Measurements from ENCODE around the gene NFXL1. TPM values are rescaled to one million over a fixed set of nuclear protein-coding genes. Genes with fewer than 3 reads are reported as not detected.

The NFXL1 gene
- total RNA-seq, 2 experiments from 2014 or later, result 17.9 to 28.4 TPM

DNA sequence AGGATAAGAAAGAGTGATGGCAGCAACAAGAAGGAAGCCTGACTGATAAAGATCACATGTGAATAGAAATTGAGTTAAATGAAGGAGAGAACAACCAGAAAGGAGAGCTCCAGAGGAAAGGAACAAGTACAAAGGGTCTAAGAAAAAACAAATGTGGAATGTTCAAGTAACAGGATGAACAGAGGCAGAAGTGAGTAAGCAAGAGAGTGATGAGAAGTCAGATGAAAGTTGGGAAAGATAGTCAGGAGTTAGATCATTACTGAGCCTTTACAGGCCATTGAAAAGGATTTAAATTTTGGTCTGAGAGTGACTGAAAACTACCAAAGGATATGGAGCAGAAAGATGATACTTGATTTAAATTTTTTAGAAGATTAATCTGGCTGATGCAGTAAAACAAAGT is 38.1 kb downstream of the NFXL1 start:
- Histone ChIP-seq H4K20me1 (ENCODE audit: insufficient read depth, low read length) (no peaks in the 10 kb centered on the region; the same call in 1 of the 2 replicates), H3K4me1 (ENCODE audit: insufficient read depth, low read length, poor library complexity, severe bottlenecking) (no peaks in the 10 kb centered on the region), H2AFZ (ENCODE audit: low read length) (no peak overlapping the region), H3K27ac (ENCODE audit: low read depth, low read length, poor library complexity, severe bottlenecking) (no peak overlapping the region), H3K9me3 (ENCODE audit: low read length) (no peaks in the 10 kb centered on the region), H3K36me3 (ENCODE audit: insufficient read depth, low read length) (peaks cover 92% of the 10 kb centered on the region), H3K79me2 (ENCODE audit: insufficient read depth, low read depth, low read length) (no peaks in the 10 kb centered on the region), H3K4me3 (ENCODE audit: low read depth, low read length, poor library complexity, severe bottlenecking) (no peak overlapping the region), H3K4me2 (ENCODE audit: low read length) (no peak overlapping the region), H3K9me2 (ENCODE audit: insufficient read depth, low read length) (no peaks in the 10 kb centered on the region)
- CTCF ChIA-PET (ENCODE audit: unreplicated experiment), result no interaction called here
- TF ChIP-seq, protein P1, sequence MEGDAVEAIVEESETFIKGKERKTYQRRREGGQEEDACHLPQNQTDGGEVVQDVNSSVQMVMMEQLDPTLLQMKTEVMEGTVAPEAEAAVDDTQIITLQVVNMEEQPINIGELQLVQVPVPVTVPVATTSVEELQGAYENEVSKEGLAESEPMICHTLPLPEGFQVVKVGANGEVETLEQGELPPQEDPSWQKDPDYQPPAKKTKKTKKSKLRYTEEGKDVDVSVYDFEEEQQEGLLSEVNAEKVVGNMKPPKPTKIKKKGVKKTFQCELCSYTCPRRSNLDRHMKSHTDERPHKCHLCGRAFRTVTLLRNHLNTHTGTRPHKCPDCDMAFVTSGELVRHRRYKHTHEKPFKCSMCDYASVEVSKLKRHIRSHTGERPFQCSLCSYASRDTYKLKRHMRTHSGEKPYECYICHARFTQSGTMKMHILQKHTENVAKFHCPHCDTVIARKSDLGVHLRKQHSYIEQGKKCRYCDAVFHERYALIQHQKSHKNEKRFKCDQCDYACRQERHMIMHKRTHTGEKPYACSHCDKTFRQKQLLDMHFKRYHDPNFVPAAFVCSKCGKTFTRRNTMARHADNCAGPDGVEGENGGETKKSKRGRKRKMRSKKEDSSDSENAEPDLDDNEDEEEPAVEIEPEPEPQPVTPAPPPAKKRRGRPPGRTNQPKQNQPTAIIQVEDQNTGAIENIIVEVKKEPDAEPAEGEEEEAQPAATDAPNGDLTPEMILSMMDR (conservative IDR thresholded peaks at IDR 0.05; ENCODE audit: low read length), result no peak
- no peak for TF ChIP-seq EZH2phosphoT487 (IDR thresholded peaks at IDR 0.05; ENCODE audit: borderline replicate concordance, low read depth, low read length)
- POLR2A ChIA-PET, result interaction anchor here (0.6 to 1.5 kb wide), 2 partner anchors 24 to 30 kb away, joined by 3 to 4 read pairs; no protein-coding TSS in a partner anchor
- intact Hi-C loops (cut with micrococcal nuclease; ENCODE audit: unreplicated experiment), result no loop called here
- BruUV-seq (replicated peaks), result no TSS peak
- DNase-seq (ENCODE audit: low spot score), result no peak

DNA sequence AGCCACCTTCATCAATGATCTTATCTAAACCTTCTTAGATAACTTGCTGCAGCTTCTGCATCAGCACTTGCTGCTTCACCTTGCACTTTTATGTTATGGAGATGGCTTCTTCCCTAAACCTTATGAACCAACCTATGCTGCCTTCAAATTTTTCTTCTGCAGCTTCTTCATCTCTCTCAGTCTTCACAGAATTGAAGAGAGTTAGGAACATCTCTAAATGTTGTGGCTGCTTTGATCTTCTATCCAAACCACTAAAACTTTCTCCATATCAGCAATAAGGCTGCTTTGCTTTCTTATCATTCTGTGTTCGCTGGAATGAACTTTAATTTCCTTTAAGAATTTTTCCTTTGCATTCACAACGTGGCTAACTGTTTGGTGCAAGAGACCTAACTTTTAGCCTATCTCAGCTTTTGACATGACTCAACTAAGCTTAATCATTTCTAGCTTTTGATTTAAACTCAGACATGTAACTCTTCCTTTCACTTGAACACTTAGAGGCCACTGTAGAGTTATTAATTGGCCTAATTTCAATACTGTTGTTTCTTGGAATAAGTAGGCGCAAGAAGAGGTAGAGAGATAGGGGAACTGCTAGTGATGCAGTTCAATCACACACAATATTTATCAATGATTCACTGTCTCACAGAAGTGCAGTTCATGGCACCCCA is 40.4 kb downstream of the NFXL1 start:
- TF ChIP-seq, protein P1 (conservative IDR thresholded peaks at IDR 0.05; ENCODE audit: low read length), result no peak
- TF ChIP-seq EZH2phosphoT487 (IDR thresholded peaks at IDR 0.05; ENCODE audit: borderline replicate concordance, low read depth, low read length), result no peak
- POLR2A ChIA-PET, result no interaction called here
- Histone ChIP-seq H3K4me2 (ENCODE audit: low read length) (no peak overlapping the region), H3K4me1 (ENCODE audit: insufficient read depth, low read length, poor library complexity, severe bottlenecking) (no peaks in the 10 kb centered on the region), H3K4me3 (ENCODE audit: low read depth, low read length, poor library complexity, severe bottlenecking) (no peak overlapping the region), H3K36me3 (ENCODE audit: insufficient read depth, low read length) (peaks cover 88% of the 10 kb centered on the region), H3K9me3 (ENCODE audit: low read length) (no peaks in the 10 kb centered on the region), H3K9me2 (ENCODE audit: insufficient read depth, low read length) (no peaks in the 10 kb centered on the region), H2AFZ (ENCODE audit: low read length) (no peak overlapping the region), H3K79me2 (ENCODE audit: insufficient read depth, low read depth, low read length) (no peaks in the 10 kb centered on the region; the same call in 1 of the 2 replicates), H3K27ac (ENCODE audit: low read depth, low read length, poor library complexity, severe bottlenecking) (no peak overlapping the region), H4K20me1 (ENCODE audit: insufficient read depth, low read length) (no peaks in the 10 kb centered on the region)
- no TSS peak for BruUV-seq (replicated peaks)
- no peak for DNase-seq (ENCODE audit: low spot score)
- intact Hi-C loops (cut with micrococcal nuclease; ENCODE audit: unreplicated experiment), result no loop called here
- CTCF ChIA-PET (ENCODE audit: unreplicated experiment), result no interaction called here

DNA sequence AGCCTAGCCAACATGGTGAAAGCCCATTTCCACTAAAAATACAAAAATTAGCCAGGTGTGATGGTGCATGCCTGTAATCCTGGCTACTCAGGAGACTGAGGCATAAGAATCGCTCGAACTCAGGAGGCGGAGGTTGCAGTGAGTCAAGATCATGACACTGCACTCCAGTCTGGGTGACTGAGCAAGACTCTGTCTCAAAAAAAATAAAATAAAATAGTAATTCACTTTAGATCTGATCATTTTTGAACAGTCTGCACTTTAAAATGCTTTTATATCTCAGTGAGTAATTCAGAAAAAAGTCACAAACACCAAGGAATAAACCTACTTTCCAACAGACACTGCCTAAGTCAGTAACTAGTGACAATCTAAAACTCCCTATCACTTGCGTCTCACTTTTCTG is 50.9 kb downstream of the NFXL1 start:
- POLR2A ChIA-PET, result no interaction called here
- no TSS peak for BruUV-seq (replicated peaks)
- CTCF ChIA-PET (ENCODE audit: unreplicated experiment), result no interaction called here
- no peak overlapping the region for H3K4me3 ChIP-seq (ENCODE audit: low read depth, low read length, poor library complexity, severe bottlenecking)
- H4K20me1 ChIP-seq (ENCODE audit: insufficient read depth, low read length), result no peaks in the 10 kb centered on the region
- H3K9me2 ChIP-seq (ENCODE audit: insufficient read depth, low read length), result no peaks in the 10 kb centered on the region
- H2AFZ ChIP-seq (ENCODE audit: low read length), result no peak overlapping the region
- TF ChIP-seq EZH2phosphoT487 (IDR thresholded peaks at IDR 0.05; ENCODE audit: borderline replicate concordance, low read depth, low read length), result no peak
- TF ChIP-seq, protein P1 (conservative IDR thresholded peaks at IDR 0.05; ENCODE audit: low read length), result no peak
- no peak overlapping the region for H3K4me2 ChIP-seq (ENCODE audit: low read length)
- intact Hi-C loops (cut with micrococcal nuclease; ENCODE audit: unreplicated experiment), result loop anchor here (5.0 kb wide), 1 partner anchor 34 kb away; no protein-coding TSS in a partner anchor
- peaks cover 51% of the 10 kb centered on the region for H3K36me3 ChIP-seq (ENCODE audit: insufficient read depth, low read length)
- no peaks in the 10 kb centered on the region for H3K4me1 ChIP-seq (ENCODE audit: insufficient read depth, low read length, poor library complexity, severe bottlenecking)
- no peaks in the 10 kb centered on the region for H3K9me3 ChIP-seq (ENCODE audit: low read length)
- H3K27ac ChIP-seq (ENCODE audit: low read depth, low read length, poor library complexity, severe bottlenecking), result no peak overlapping the region
- no peak for DNase-seq (ENCODE audit: low spot score)
- no peaks in the 10 kb centered on the region for H3K79me2 ChIP-seq (ENCODE audit: insufficient read depth, low read depth, low read length)
